HG02943 (cell line): ENCODE data around the gene PTX4.

Experiments used
- ATAC-seq: cut with Tn5 transposase; IDR thresholded peaks from one replicate; pipeline ENCODE4 v1.9.1; 2021; ENCODE audit warnings: mild to moderate bottlenecking, low read depth, moderate library complexity; ENCODE audit not compliant: unreplicated experiment

Gene PTX4

GRCh38 chr16:1465567-1465915 lies 23.2 kb downstream of the PTX4 start:
- ATAC-seq: no peak

- no peak for ATAC-seq
These were observed 23.7 kb downstream of the PTX4 start for GRCh38 chr16:1464894-1465566.

- no peak for ATAC-seq
These were observed 24.4 kb downstream of the PTX4 start for GRCh38 chr16:1464196-1464893.

- ATAC-seq: no peak
These were observed 27.6 kb downstream of the PTX4 start for GRCh38 chr16:1461146-1461545.

GRCh38 chr16:1460602-1461138 lies 28.1 kb downstream of the PTX4 start:
- no peak for ATAC-seq

GRCh38 chr16:1459967-1460366 lies 28.8 kb downstream of the PTX4 start:
- ATAC-seq: no peak

GRCh38 chr16:1458977-1459341 lies 29.8 kb downstream of the PTX4 start:
- no peak for ATAC-seq

GRCh38 chr16:1458336-1458976 lies 30.3 kb downstream of the PTX4 start:
- no peak for ATAC-seq

GRCh38 chr16:1457489-1458245 lies 31.1 kb downstream of the PTX4 start:
- ATAC-seq: no peak

- no peak for ATAC-seq
These were observed 31.8 kb downstream of the PTX4 start for GRCh38 chr16:1456951-1457350.

GRCh38 chr16:1455190-1456171 lies 33.3 kb downstream of the PTX4 start:
- no peak for ATAC-seq

GRCh38 chr16:1454561-1454960 lies 34.2 kb downstream of the PTX4 start:
- no peak for ATAC-seq

- no peak for ATAC-seq
These were observed 35.4 kb downstream of the PTX4 start for GRCh38 chr16:1453316-1453715.

GRCh38 chr16:1452530-1452929 lies 36.2 kb downstream of the PTX4 start:
- no peak for ATAC-seq

- ATAC-seq: no peak
These were observed 36.9 kb downstream of the PTX4 start for GRCh38 chr16:1451702-1452392.

GRCh38 chr16:1450841-1451240 lies 37.9 kb downstream of the PTX4 start:
- no peak for ATAC-seq

GRCh38 chr16:1450218-1450617 lies 38.5 kb downstream of the PTX4 start:
- no peak for ATAC-seq

- ATAC-seq: no peak
These were observed 39.4 kb downstream of the PTX4 start for GRCh38 chr16:1449201-1449788.
